Measurements from ENCODE around the gene LCE6A.

DNA sequence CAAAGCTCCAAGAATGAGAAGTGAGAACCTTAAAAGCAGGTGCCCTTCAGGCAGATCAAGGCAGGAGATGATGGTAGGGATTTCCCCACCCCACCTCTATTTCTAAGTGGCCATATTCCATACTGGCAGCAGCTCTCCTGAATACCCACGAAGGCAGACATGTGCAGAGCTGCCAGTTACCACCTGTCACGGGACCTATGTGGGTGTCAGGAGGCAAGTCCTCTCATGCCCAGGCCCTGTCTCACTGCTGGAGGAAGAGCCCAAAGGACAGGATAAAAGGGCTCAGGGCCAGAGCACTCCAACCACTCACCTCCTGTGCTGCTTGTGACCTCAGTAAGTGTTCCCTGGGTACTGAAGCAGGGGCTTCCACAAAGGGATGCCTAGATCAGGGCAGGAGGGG is 31.6 kb upstream of the LCE6A start:
- TF ChIP-seq, protein P1, sequence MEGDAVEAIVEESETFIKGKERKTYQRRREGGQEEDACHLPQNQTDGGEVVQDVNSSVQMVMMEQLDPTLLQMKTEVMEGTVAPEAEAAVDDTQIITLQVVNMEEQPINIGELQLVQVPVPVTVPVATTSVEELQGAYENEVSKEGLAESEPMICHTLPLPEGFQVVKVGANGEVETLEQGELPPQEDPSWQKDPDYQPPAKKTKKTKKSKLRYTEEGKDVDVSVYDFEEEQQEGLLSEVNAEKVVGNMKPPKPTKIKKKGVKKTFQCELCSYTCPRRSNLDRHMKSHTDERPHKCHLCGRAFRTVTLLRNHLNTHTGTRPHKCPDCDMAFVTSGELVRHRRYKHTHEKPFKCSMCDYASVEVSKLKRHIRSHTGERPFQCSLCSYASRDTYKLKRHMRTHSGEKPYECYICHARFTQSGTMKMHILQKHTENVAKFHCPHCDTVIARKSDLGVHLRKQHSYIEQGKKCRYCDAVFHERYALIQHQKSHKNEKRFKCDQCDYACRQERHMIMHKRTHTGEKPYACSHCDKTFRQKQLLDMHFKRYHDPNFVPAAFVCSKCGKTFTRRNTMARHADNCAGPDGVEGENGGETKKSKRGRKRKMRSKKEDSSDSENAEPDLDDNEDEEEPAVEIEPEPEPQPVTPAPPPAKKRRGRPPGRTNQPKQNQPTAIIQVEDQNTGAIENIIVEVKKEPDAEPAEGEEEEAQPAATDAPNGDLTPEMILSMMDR (IDR thresholded peaks at IDR 0.05; ENCODE audit: low read depth, low read length, poor library complexity, severe bottlenecking), result no peak
- no peak for TF ChIP-seq EZH2phosphoT487 (IDR thresholded peaks at IDR 0.05; ENCODE audit: borderline replicate concordance, low read length)
